ENCODE results near the gene IRX4.

DNA sequence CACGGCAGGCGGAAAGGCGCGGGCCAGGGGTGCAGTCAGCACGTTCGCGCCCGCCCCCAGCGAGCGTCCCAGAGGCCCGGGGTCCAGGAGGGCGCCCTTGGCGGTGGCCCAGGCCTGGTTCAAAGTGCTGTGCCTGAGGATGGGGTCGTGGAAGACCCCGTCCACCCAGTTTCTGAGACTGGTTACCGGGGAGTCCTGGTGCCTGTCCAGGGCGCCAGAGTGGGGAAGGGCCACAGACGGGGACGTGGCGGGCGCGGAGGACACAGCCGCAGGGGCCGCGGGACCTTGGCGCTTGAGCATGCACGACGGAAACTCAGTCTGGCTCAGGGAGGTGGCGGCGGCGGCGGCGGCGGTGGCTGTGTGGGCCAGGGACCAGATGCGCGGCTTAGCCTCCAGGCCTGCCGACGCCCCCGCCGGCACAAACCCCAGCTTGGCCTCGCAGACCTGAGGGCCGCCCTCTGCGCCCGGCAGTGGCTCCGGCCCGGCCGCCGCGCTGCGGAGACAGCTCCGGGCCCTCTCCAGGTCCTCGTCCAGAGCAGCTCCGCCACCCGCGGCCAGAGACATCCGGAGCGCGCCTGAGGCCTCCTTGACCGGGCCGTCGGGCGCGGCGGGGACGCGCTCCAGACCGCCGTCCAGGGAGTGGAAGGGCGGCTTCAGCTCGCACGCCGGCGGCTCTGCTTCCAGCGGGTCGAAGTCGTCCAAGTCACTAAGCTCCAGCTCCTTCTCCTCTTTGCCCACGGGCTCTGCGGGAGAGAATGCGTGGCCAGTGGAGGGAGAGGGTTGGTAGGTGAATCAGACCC is 4.5 kb downstream of the IRX4 start:
- no peak for TF ChIP-seq FOXM1 (IDR thresholded peaks at IDR 0.05; ENCODE audit: borderline replicate concordance)
- TF ChIP-seq L3MBTL2 (conservative IDR thresholded peaks at IDR 0.05): no peak
- TF ChIP-seq LEF1 (IDR thresholded peaks at IDR 0.05; ENCODE audit: borderline replicate concordance): no peak
- TF ChIP-seq SP1 (IDR thresholded peaks at IDR 0.05): no peak
- no peak for TF ChIP-seq ZNF384 (IDR thresholded peaks at IDR 0.05)
